K562 treated with DMSO at 1 percent for 12 hours (cell line): Measurements from ENCODE around the gene TEX19. TPM values are rescaled to one million over a fixed set of nuclear protein-coding genes. Genes with fewer than 3 reads are reported as not detected.

Source experiments
- total RNA-seq: library from RNA; unstranded; fragments of 300-600 nt; gene quantifications from 2 replicates; pipeline ENCODE4 v1.2.3, GENCODE V29; 2022; ENCODE audit not compliant: insufficient read depth

TEX19 gene, protein sequence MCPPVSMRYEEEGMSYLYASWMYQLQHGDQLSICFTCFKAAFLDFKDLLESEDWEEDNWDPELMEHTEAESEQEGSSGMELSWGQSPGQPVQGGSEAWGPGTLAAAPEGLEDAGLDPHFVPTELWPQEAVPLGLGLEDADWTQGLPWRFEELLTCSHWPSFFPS
- 2.0 and 2.3 TPM in 2 replicates for total RNA-seq

GRCh38 chr17:82358465-82359350 is at the start of gene TEX19:
Gene TEX19, plus strand, starts transcription at chr17:82359247. Its CDS starts 2,904 bp downstream, at chr17:82362151.

DNA sequence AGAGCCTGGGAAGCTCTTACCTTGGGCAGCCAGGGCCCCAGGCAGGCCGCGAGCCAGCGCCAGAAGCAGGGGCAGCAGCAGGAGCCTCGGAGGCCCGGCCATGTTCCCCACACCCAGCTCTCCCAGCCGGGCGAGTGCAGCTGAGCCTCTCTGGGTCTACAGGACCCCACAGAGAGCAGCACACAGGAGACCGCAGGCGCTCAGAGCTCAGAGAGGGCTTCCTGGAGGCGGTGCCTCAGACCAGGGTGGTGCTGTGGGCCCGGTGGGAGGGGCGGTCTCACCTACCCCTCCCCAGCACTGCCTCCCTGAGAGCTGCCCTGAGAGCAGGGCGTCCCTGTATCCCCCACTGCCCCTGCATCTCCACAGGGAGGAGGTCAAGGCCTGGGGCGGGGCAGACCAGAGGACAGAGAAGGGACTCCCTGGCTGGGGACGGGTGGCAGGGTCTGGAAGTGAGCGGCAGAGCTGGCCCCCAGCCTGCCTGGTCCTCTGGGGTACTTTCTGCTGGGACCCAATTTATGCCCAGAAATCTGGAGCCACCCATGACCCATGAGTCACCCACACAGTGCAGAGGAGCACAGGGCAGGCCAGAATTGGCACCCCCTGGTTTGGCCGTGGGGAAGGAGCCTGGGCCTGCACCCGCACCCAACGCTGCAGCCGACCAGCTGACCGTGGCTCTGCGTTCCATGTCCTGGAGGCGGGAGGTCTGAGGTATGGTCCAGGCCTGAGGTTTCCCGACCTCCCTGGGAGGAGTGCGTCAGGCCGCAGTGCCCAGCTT is 41.5 kb upstream of the TEX19 start, which contains the start of gene CD7:
TSS of gene CD7 (minus strand) at position 215 of the 775 bp plus-strand sequence. CDS start at position 102, 113 bp downstream.

GRCh38 chr17:82333279-82334171 is 25.5 kb upstream of the TEX19 start, which contains the start of gene SECTM1:
Gene SECTM1, minus strand, starts transcription at chr17:82333766. Its CDS starts 6,526 bp downstream, at chr17:82327240.

DNA sequence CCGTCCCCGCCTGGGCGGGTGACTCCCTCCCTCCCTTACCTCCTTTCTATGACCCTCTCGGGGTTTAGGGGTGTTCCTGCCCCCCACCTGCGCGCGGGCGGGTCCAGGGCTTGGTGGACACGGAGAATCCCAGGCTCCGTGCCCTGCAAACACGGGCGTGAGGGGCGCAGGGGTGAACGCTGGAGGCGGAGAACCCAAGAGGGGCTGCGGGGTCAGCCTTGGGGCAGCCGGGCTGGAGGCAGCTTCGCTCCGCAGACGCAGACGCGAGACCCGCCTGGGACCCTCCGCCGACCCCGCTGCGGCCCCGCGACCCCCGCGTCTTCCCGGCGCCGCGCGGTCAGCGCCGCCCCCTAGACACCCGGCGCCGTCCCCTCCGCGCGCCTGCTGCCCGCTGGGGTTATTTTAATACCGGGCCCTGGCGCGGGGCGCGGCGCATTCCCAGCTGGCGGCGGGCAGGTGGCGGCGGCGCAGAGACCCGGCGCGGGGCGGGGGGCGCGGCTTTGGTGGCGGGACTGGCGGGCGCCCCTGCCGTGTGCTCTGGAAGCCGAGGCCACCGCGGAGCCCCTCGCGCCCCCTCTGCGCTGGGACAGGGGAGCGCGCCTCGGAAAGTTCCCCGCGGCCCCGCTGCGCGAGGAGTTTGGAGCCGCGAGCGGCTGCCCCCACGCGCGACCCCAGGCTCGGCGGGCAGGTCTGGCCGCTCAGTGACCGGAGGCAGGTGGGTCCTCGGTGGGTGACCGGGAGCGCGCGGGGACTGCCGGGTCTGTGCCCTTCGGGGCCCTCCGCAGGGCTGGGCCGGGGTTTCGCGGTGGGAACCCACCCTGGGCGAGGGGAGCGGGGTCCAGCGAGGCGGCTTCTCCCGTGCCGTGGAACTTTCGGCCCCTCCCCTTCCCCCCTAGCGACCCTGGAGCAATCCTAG is 12.5 kb downstream of the TEX19 start, which contains the start of gene UTS2R:
TSS of gene UTS2R (plus strand) at position 433 of the 916 bp plus-strand sequence. CDS start 2,560 bp downstream, outside the sequence.

Other genes starting within 250 kb of the TEX19 start
- gene CCDC57, start 146.4 kb upstream of the TEX19 start, total RNA-seq, result 10.5 and 13.8 TPM in 2 replicates
- 1.8 and 2.6 TPM in 2 replicates for gene SLC16A3, start 130.2 kb upstream of the TEX19 start, total RNA-seq
- 99.2 and 164 TPM in 2 replicates for gene CSNK1D, start 85.5 kb upstream of the TEX19 start, total RNA-seq
- not detected in 2 replicates for gene CD7, start 41.6 kb upstream of the TEX19 start, total RNA-seq
- not detected in 2 replicates for gene SECTM1, start 25.5 kb upstream of the TEX19 start, total RNA-seq
- gene UTS2R, start 12.5 kb downstream of the TEX19 start, total RNA-seq, result not detected in 2 replicates
- 25.8 and 26.3 TPM in 2 replicates for gene HEXD, start 59.1 kb downstream of the TEX19 start, total RNA-seq
- gene OGFOD3, start 59.3 kb downstream of the TEX19 start, total RNA-seq, result 17.0 and 29.9 TPM in 2 replicates
- gene CYBC1, start 91.5 kb downstream of the TEX19 start, total RNA-seq, result 61.3 and 80.2 TPM in 2 replicates
- gene NARF, start 99.5 kb downstream of the TEX19 start, total RNA-seq, result 421 and 447 TPM in 2 replicates
- gene FOXK2, start 160.5 kb downstream of the TEX19 start, total RNA-seq, result 23.5 and 62.6 TPM in 2 replicates